Globus pallidus (tissue), 1 donor: ENCODE data around the gene HIF3A.

ENCODE experiments used
- DNase-seq: peaks from one replicate; pipeline ENCODE4 v3.0.0-alpha.2; 2015; ENCODE audit warnings: low spot score

The HIF3A gene

DNA sequence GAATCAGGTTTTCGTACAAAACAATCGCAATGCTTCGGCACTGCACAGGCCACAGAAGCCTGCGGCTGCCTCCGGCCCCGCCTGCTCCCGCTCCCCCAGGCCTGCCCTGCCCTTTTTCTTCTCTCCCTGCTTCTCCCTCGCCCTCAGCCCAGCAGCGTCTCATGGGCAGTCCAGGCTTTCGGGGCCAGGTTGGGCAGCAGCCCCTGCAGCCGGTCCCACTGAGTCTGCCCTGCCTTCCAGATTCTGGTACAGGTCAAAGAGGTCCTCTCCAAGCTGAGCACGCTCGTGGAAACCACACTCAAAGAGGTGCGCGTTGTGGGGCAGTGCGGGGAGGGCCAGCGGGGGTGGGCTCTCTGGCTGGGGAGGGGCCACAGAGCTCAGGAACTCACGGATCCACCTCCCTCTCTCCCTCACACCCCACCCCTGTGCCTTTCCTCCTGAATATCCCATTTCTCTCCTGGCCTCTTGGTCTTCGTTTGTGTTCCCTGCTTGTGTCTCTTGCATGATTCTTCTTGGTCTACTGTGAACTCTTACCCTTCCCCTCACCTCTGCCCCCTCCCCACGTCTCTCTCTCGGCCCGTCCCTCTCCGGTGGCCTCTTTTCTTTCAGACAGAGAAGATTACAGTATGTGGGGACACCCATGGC is 86.5 kb downstream of the HIF3A start:
- no peak for DNase-seq

DNA sequence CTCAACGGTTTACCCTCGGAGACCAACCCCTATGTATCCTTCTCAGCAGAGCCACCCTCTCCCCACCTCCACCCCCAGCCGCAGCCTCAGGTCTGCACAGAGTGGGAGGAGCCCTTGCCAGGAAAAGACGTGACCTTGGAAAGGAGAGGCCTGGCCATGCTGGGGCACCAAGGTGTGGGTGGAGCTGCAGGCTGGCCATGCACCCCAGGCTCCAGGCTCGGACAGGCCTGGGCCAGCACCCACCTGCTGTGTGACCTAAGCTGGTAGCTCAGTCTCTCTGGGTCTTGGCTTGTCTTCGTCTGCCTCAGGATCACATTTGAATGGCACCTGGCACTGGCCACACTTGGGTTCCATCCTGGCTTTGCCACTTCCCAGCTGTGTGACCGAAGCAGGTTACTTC is 87.0 kb downstream of the HIF3A start:
- DNase-seq, result no peak

DNA sequence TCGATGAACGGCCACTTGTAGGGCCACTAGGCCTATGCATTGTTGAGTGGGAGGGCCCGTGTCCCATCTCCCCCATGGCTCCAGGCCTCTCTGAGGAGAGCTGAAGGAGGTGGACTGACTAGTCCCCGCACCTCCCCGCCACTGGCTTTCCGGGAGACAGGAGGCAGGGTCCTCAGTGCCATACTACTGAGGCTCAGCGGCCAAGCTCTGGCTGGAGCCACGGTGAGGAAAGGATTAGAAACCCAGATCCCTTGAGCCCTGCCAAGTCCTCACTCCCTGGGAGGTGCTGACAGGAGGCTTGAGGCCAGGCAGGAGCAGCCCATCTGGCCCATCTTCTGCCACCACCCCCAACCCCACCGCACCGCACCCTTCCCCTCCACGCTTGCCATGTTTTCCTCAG is 87.6 kb downstream of the HIF3A start:
- DNase-seq, result no peak

DNA sequence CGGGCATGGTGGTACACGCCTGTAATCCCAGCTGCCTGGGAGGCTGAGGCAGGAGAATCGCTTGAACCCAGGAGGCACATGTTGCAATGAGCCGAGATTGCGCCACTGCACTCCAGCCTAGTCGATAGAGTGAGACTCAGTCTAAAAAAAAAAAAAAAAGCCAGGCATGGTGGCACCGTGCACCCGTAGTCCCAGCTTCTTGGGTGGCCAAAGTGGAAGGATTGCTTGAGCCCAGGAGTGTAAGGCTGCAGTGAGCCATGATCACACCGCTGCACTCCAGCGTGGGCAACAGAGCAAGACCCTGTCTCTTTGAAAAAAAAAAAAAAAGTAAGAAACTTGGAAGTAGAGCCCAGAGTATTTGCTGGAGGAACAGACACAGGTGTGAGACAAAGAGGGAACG is 88.8 kb downstream of the HIF3A start:
- no peak for DNase-seq

DNA sequence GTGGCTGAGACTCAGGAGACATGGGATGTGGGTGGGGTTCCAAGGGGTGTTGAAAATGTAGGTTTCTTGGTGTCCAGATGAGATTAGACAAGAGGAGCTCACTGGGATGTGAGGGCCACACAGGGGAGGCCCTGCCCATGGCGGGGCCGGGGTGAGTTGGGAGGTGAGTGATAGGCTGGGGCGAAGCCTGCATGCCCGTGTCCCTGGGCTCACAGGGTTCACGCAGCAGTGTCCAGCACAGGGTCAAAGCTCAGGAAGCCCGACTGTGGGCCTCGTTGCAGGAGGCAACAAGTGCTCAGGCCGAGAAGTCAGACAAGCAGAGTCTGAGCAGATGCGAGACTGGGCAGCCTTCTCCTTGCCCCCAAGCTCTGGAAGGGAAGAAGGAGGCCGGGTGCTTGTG is 89.3 kb downstream of the HIF3A start:
- no peak for DNase-seq

GRCh38 chr19:46386996-46387712 is 90.3 kb downstream of the HIF3A start:
- DNase-seq, result no peak

DNA sequence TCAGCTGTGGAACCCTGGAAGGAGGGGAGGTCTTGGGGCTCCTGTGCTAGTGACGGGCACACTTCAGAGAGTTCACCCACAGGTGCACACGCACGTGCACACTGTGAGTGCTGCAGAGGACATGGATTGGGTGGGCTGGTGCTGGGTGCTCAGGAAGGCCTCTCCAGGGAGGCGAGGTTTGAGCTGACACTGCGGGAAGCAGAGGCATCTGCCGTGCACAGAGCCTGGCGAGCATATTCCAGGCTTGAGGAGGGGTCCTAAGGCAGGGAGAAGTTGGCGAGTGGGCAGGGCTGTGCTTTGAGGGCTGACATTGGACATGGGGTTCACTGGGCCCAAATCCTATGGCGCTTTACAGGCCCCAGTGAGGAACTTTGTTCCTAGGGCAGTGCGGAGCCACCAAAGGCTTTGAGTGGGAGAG is 90.9 kb downstream of the HIF3A start:
- DNase-seq, result no peak

GRCh38 chr19:46388311-46389095 is 91.7 kb downstream of the HIF3A start:
- no peak for DNase-seq

DNA sequence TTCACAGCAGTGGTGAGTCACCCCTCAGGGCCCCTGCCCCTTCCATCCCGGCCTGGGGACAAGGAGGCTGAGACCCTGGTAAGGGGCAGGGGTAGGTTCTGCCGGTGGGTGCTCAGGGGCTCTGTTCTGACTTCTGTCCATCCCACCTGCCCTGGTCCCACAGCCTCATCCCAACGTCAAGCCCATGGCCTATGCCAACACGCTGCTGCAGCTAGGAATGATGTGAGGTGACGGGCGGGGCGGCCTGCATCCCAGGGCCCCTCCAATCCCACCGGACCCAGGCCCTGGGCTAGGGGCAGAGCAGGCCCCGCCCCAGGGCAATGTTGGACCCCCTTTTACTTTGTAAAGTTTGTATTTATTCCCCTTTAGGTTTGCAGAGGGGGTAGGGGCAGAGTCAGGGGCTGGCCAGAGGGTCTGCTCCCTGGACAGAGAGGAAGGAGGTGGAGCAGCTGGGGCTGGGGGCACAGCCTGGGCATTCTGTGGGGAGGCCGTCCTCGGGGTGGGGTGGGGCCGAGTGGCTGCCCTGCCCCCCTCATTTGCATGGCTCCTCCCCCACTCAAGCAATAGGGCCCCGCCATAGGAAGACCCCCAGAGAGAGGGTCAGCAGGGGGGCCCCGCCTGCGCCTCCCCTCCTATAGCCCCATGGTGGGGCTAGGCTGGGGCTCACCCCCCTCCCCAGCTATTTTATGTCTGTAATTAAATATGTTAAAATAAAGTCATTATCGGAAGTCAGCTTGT is 93.4 kb downstream of the HIF3A start:
- DNase-seq, result no peak

- DNase-seq, result no peak
These were observed 94.0 kb downstream of the HIF3A start for GRCh38 chr19:46390866-46391265.

GRCh38 chr19:46391296-46392251 is 94.7 kb downstream of the HIF3A start:
- DNase-seq, result no peak

DNA sequence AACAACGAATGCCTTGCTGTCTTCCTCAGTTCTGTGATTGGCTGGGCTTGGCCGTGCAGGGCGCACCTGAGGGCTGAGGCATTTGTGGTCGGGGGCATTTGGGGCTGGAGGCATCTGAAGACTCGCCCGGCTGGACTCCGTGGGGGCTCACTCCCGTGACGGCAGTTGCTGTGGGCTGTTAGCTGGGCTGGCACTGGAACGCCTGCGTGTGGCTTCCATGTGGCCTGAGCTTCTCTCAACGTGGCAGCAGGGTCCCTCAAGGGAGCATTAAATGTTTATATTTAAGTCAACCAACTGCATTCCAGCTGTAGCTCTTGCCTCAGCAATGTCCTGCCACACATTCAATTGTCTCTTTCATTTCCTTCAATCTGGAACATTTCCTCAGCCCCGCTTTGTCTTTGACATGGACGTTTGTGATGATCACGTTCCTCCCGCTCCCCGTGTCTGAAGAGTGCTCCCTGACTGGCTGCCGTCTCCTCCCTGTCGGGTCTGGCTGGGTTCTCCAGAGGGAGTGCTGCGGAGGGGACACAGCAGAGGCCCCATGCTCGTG is 95.5 kb downstream of the HIF3A start:
- DNase-seq, result no peak

GRCh38 chr19:46392837-46393236 is 96.0 kb downstream of the HIF3A start:
- DNase-seq, result no peak
